ENCODE measurements around the gene NME7.

DNA sequence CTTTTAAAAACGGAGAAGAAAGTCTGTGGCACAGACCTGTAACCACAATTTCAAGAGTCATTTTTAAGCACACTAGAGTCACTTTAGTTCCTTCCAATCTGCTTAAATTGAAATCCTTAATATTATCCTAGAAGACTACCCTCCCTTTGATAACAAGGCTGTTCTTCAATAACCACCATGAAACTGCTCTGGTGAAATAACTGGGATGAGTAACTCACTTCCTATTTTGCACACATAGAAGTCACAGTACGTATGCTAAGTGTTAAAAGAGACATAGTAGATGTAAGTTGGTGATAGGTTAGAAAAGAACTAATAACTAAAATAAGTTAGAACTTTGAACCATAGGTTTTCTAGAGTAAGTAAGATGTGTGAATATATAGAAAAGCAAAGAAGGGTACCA, 107.8 kb downstream of the NME7 start:
- TF ChIP-seq, protein P1, sequence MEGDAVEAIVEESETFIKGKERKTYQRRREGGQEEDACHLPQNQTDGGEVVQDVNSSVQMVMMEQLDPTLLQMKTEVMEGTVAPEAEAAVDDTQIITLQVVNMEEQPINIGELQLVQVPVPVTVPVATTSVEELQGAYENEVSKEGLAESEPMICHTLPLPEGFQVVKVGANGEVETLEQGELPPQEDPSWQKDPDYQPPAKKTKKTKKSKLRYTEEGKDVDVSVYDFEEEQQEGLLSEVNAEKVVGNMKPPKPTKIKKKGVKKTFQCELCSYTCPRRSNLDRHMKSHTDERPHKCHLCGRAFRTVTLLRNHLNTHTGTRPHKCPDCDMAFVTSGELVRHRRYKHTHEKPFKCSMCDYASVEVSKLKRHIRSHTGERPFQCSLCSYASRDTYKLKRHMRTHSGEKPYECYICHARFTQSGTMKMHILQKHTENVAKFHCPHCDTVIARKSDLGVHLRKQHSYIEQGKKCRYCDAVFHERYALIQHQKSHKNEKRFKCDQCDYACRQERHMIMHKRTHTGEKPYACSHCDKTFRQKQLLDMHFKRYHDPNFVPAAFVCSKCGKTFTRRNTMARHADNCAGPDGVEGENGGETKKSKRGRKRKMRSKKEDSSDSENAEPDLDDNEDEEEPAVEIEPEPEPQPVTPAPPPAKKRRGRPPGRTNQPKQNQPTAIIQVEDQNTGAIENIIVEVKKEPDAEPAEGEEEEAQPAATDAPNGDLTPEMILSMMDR (IDR thresholded peaks at IDR 0.05; ENCODE audit: low read depth, low read length) = no peak
- no peak for TF ChIP-seq EZH2phosphoT487 (IDR thresholded peaks at IDR 0.05; ENCODE audit: low read depth)

All from OCI-LY3 (cell line).